ENCODE results near the gene ADGRD1.

Gene ADGRD1

DNA sequence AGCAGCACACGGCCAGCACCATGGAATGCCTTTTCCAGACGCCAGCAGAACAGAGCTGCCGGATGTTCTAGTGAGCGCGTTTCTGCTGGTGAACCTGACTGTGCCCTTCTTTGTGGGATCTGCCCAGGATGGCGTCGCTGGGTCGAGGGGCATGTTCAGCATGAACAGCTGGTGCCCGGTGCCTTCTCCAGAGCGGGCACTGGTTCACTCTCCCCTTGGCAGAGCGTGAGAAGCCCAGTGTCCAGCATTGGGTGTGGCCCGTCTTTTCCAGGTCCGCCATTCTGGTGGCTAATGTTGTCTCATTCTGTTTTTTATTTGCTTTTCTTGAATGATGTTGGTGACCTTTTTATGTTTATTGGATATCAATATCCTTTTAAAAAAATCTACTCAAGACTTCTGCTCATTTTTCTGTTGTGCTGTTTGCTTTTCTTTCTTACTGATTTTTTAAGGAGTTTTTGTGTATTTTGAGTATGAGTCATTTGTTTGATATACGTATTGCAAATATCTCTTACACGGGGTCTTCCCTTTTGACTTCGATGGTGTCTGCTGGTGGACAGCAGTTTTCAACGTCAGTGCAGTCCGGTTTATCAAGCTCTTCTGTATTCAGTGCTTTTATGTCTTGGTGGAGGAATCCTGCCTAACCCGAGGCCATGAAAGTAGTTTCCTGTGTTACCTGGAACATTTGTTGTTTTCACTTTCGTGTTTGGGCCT is 74.3 kb downstream of the ADGRD1 start:
- DNase-seq: no peak

GRCh38 chr12:131028587-131029338 is 75.1 kb downstream of the ADGRD1 start:
- DNase-seq: no peak

- DNase-seq: no peak
Observed at GRCh38 chr12:131030472-131031328, 77.0 kb downstream of the ADGRD1 start.

GRCh38 chr12:131032082-131032750 is 78.5 kb downstream of the ADGRD1 start:
- no peak for DNase-seq

- DNase-seq: no peak
Observed at GRCh38 chr12:131033486-131033885, 79.8 kb downstream of the ADGRD1 start.

- no peak for DNase-seq
Observed at GRCh38 chr12:131033886-131034482, 80.3 kb downstream of the ADGRD1 start.

DNA sequence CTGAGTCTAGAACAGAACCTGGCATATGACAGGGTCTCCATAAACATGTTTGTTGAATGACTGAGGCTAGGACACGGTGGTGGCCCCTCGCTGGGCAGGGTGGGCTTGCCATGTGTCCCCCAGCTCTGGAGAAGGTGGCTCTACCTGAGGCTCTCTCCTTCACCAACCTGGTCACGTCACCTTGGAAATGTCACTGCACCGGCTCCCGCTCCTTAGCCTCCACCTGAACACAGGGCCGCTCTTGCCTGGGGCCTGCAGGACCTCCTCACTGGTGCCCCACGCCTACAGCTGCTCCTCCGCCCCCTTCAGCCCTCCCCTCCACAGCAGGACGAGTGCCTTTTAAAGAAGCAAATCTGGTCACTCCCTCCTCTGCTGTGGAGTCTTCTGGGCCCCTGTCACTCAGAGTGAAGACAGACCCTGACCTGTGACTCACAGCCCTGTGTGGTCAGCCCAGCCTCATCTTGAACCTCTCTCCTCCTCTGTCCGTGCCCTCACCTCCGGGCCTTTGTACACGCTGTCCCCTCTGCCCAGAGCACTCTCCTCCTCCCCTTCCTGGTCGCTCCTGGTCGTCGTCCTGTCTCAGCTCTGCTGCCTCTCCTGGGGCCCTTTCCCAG is 81.0 kb downstream of the ADGRD1 start:
- no peak for DNase-seq

GRCh38 chr12:131035245-131035681 is 81.6 kb downstream of the ADGRD1 start:
- DNase-seq: no peak

GRCh38 chr12:131038159-131038558 is 84.5 kb downstream of the ADGRD1 start:
- no peak for DNase-seq

DNA sequence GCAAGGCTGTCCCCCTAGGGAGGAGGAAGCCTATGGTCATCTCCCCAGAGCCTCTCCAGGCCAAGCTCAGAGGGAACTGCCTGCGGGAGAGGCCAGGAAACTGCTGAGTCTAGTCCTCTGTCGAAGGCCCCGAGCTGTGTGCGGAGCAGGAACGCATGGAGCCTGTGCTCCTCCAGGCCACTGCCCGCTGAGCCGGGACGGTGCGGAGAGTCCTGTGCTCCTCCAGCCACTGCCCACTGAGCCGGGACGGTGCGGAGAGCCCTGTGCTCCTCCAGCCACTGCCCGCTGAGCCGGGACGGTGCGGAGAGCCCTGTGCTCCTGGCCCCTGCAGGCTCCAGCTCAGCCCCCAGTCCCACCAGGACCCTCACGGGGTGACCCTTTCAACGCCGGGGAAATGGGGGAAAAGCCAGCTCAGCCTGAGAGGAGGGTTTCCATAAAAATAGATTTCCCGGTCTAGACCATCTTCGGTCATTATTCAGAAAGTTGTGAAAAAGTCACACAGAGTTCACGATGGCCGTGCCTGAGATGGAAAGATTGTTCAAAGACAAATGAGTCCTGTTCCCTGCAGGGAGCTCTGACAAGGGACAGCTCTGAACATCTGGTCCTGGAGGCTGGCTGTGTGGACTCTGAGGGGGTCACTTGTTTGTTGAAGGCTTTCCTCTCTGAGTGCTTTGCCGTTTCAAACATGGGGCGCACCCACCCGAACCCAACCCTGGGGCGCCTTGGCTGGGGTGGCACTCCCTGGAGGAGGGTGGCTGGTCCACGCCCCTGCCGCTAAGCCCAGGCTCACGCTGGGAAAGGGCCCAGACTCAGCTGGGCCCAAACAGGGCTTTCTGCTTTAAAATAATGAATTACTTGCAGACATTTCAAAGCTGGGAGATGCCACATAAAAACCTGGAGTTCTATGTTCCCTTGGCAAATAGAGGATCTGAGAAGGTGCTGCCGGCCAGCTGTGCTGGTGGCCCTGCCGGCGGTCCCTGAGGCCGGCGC is 85.5 kb downstream of the ADGRD1 start:
- DNase-seq: no peak

DNA sequence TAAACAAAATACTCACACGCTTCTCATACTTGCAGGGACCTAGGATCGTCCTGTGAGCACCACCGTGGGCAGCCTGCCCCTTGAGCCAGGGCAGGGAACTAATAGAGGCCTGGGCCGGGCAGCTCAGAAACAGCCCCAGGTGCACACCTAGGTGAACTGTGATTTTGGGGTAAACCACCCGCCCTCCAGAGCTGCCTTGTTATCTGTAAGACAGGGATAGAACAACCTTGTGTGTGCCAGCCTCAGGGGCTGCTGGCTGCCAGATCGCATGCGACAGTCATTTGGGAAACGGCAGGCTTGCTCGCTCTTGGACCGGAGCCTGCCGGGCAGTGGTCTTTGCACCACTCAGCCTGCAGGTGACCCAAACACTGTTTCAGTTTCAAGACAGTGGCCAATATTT is 86.8 kb downstream of the ADGRD1 start:
- DNase-seq: no peak

DNA sequence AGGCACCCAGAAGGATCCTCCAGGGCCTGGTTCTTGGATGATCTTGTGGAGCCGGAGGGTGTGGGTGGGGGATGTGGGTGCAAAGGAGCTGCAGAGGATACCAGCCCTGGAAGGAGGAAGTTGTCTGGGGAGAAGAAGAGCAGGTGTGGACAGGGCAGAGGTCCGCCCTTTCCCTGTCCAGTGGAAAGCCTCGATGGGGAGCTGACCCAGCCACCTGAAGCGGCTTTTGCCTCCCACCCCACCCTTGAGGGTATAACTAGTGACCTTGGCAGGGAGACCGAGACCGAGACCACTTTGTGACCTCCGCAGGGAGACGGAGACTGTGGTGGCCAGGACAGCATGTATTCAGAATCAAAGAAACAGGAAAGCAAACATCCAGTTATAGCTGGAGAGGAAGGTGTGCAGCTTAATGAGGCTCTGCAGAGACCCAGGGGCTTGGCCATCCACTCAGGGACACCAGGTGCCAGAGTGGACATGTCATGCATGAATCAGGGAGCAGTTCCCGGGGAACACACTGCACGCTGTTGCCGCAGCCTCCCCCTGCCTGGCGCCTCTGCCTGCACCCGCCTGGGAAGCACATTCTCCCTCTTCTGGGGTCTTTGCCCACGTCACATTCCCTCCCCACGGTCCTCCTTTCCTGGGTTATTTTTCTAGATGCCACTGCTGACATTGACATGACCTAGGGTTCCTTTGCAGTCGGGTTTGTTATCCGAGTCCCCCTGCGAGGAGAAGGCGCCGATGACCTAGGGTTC is 87.7 kb downstream of the ADGRD1 start:
- DNase-seq: no peak

DNA sequence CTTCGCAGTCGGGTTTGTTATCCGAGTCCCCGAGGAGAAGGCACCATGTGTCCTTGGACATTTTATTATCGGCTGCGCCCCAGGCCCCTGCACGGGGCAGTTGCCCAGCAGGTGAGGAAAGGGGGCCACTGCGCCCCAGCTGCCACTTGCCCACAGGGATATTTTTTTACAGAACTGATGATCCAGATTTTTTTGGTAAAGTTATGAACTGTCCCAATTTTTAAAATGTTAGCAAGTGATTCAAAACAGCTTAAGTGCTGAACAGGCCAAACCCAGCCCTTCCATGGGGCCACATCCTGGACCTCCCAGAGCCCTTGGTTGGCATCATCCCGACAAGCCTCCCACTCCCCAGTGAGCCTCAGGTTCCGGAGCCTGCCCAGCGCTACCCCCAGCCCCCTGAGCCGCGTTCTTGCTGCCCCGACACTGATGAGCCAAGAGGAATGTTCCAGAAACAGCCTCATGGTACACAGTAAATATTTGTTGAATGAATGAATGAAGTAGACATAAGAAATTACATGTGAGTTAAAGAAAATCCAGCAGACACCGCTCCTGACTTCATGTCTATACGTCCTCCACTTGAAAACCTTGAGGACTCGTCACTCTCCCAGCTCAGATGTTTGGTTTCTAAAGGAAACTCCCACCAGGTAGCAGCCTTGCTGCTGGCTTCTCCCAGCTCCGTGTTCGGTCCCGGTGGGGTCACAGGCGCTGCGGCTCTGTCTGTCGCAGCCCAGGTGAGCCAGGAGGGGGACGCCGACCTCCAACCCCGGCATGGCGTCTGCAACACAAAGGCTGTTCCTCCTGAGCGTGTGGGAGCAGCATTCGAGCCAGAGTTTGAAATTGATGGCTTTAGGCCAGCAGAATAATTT is 88.5 kb downstream of the ADGRD1 start:
- no peak for DNase-seq

- no peak for DNase-seq
Observed at GRCh38 chr12:131042834-131043245, 89.1 kb downstream of the ADGRD1 start.

DNA sequence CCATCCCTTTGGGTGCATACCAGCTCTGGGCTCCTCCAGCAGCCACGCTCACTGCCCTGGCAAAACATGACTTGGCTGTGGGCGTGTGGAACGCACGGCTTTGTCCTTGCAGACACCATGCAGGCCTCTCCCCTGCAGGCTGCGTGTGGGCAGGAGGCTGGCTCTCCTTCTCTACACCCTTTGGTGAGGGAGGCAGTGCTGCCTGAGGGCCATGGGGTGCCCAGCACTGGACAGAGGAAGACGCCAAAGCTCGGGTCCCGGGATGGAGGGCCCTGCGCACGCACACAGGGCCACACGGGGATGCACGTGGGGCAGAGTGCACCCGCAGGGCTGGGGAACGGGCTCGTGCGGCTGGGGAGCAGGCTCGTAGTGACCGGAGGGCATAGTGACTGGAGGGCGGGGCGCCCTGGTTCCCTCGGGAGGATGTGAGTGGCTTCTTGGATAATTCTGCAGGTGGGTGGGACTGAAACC is 89.7 kb downstream of the ADGRD1 start:
- DNase-seq: no peak

- DNase-seq: no peak
Observed at GRCh38 chr12:131044136-131044535, 90.4 kb downstream of the ADGRD1 start.

GRCh38 chr12:131044760-131045381 is 91.2 kb downstream of the ADGRD1 start:
- no peak for DNase-seq

Data from CD4-positive, alpha-beta T cell treated with Interleukin-10 for 1 hour (primary cell).